Stimulated activated naive B cell treated with anti-CD40 and anti-IgM and Interleukin-4, amounts not matched to agents 10 μg/mL and 1 μg/mL and 100 μg/mL, for 72 hours (primary cell): ENCODE measurements around the gene AOAH.

Experiments used
- ATAC-seq, 2 donors: fragments of 150-1000 bp; cut with Tn5 transposase; replicated peaks; 2 replicates each; pipeline ENCODE4 v1.10.0; 2021; ENCODE audit warnings: moderate library complexity in 1 of 2
- DNase-seq: peaks from one replicate; pipeline ENCODE4 v3.0.0; 2021
- H3K27ac Mint-ChIP-seq: one replicate; pipeline ENCODE4 v1.8.0; 2022; ENCODE audit warnings: mild to moderate bottlenecking, mixed read lengths
- H3K27me3 Mint-ChIP-seq, 2 donors: one replicate each; pipeline ENCODE4 v1.8.0; 2022; ENCODE audit warnings: mixed read lengths in 2 of 2
- H3K36me3 Mint-ChIP-seq, 2 donors: one replicate each; pipeline ENCODE4 v1.8.0; 2022; ENCODE audit warnings: mixed read lengths in 2 of 2, mild to moderate bottlenecking in 1 of 2
- H3K4me1 Mint-ChIP-seq, 2 donors: one replicate each; pipeline ENCODE4 v1.8.0; 2022; ENCODE audit warnings: mixed read lengths in 2 of 2, mild to moderate bottlenecking in 1 of 2
- H3K4me3 Mint-ChIP-seq, 2 donors: one replicate each; pipeline ENCODE4 v1.8.0; 2022; ENCODE audit warnings: mild to moderate bottlenecking in 2 of 2, mixed read lengths in 2 of 2, moderate library complexity in 1 of 2
- H3K9me3 Mint-ChIP-seq, 2 donors: one replicate each; pipeline ENCODE4 v1.8.0; 2022; ENCODE audit warnings: mixed read lengths in 2 of 2, mild to moderate bottlenecking in 1 of 2

AOAH gene

GRCh38 chr7:36635091-36635490 is 89.2 kb downstream of the AOAH start:
- no peak overlapping the region for H3K27ac Mint-ChIP-seq
- DNase-seq = no peak
- no peak overlapping the region for H3K4me3 Mint-ChIP-seq
- no peaks in the 10 kb centered on the region for H3K9me3 Mint-ChIP-seq
- peaks cover 7% of the 10 kb centered on the region in 2 donors for H3K4me1 Mint-ChIP-seq
- H3K36me3 Mint-ChIP-seq = no peaks in the 10 kb centered on the region
- peaks cover 5 to 6% of the 10 kb centered on the region in 2 donors for H3K27me3 Mint-ChIP-seq
- ATAC-seq = no peak

- Mint-ChIP-seq H3K27me3 (no peaks in the 10 kb centered on the region), H3K36me3 (no peaks in the 10 kb centered on the region), H3K4me3 (no peak overlapping the region), H3K4me1 (no peaks in the 10 kb centered on the region), H3K27ac (no peak overlapping the region), H3K9me3 (no peaks in the 10 kb centered on the region)
- no peak for ATAC-seq
- DNase-seq = no peak
Measured at GRCh38 chr7:36633377-36633776, 90.9 kb downstream of the AOAH start.

DNA sequence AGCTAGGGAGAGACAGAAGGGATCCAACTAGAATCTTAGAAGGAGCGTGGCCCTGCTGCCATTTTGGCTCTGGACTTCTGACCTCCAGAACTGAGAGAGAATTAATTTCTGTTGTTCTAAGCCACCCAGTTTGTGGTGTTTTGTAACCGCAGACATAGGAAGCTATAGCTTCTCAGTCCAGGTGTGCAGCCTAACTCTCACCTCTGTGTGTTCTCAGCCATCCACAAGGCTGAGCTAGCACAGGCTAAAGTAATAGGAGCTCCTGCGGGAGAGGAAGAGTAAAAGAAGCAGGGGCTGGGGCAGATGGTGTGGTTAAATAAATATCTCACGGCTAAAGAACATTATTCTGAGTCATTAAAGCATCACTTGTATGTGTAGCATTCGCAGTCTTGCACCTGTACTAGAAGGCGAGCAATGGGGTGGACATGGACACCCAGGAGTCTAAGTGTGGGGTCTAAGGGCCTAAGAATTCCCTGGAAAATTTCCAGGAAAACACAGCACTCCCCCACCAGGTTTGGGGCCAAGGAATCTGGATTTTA is 94.1 kb downstream of the AOAH start:
- no peaks in the 10 kb centered on the region for H3K27me3 Mint-ChIP-seq
- ATAC-seq (no peak), DNase-seq (no peak)
- peaks cover 4 to 6% of the 10 kb centered on the region in 2 donors for H3K4me1 Mint-ChIP-seq
- H3K9me3 Mint-ChIP-seq = no peaks in the 10 kb centered on the region
- H3K27ac Mint-ChIP-seq = no peak overlapping the region
- H3K36me3 Mint-ChIP-seq = no peaks in the 10 kb centered on the region
- H3K4me3 Mint-ChIP-seq = no peak overlapping the region

GRCh38 chr7:36629351-36629750 is 94.9 kb downstream of the AOAH start:
- Mint-ChIP-seq H3K4me3 (no peak overlapping the region), H3K4me1 (peaks cover 11 to 14% of the 10 kb centered on the region in 2 donors), H3K9me3 (no peaks in the 10 kb centered on the region), H3K27ac (no peak overlapping the region), H3K27me3 (no peaks in the 10 kb centered on the region), H3K36me3 (no peaks in the 10 kb centered on the region)
- DNase-seq (no peak), ATAC-seq (no peak)

DNA sequence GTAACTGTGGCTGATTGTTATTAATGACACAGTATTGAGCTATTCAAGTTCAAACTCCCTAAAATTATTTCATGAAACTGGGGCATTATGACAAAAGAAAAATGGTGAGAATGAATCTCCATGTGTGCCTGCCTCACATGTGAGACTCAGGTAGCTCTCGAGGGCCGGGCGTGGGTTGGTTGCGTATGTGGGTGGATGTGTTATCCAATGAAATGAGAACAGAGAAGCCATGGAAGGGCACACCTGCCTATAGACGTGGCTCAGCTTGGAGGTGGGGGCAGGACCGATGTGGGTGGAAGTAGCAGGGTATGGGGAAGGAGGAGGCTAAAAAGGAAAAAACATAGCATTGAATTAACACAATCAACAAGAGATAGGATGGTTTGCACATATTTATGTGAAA is 96.5 kb downstream of the AOAH start:
- H3K4me1 Mint-ChIP-seq = peaks cover 23 to 29% of the 10 kb centered on the region in 2 donors
- DNase-seq (no peak), ATAC-seq (no peak)
- no peaks in the 10 kb centered on the region for H3K36me3 Mint-ChIP-seq
- no peaks in the 10 kb centered on the region for H3K9me3 Mint-ChIP-seq
- no peak overlapping the region for H3K4me3 Mint-ChIP-seq
- no peak overlapping the region for H3K27ac Mint-ChIP-seq
- no peaks in the 10 kb centered on the region for H3K27me3 Mint-ChIP-seq

DNA sequence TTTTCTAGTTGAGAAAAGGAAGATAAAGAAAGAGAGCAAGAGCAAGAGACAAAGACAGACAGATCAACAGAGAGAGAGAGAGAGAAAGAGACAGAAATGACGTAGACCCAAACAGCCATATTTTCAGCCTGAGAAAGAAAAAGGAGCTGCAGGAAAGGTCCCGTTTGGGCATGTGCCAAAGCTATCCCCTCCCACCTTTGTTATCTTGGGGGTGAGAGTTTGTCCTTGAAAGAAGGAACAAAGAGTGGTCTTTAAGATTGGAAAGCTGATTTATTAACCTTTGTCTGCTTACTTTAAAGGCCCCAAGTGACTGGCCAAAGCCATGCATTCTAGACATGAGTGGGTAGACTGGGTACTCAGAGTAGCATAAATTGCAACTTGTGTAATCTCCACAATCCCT is 98.2 kb downstream of the AOAH start:
- no peak overlapping the region for H3K4me3 Mint-ChIP-seq
- no peaks in the 10 kb centered on the region for H3K9me3 Mint-ChIP-seq
- H3K27ac Mint-ChIP-seq = no peak overlapping the region
- no peak for DNase-seq
- H3K36me3 Mint-ChIP-seq = no peaks in the 10 kb centered on the region
- ATAC-seq = no peak
- no peaks in the 10 kb centered on the region for H3K27me3 Mint-ChIP-seq
- H3K4me1 Mint-ChIP-seq = peaks cover 33 to 47% of the 10 kb centered on the region in 2 donors

DNA sequence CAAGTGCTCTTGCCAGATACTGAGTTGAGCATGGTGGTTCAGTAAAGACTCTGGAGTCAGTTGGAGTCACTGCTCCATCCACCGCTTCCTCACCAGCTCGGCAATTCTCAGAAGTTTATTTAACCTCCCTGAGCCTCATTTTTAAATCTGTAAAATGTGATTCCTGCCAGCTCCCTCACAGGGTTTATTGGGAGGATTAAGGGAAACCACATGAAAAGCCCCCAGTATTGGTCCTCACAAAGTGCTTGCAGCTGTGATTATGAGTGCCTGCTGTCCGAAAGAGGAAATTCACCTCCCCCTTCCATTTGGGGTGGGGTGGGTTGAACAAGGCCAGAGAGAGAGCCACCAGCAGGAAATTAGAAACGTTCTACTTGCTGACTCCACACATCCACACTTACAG is 99.0 kb downstream of the AOAH start:
- Mint-ChIP-seq H3K27ac (no peak overlapping the region), H3K36me3 (no peaks in the 10 kb centered on the region)

DNA sequence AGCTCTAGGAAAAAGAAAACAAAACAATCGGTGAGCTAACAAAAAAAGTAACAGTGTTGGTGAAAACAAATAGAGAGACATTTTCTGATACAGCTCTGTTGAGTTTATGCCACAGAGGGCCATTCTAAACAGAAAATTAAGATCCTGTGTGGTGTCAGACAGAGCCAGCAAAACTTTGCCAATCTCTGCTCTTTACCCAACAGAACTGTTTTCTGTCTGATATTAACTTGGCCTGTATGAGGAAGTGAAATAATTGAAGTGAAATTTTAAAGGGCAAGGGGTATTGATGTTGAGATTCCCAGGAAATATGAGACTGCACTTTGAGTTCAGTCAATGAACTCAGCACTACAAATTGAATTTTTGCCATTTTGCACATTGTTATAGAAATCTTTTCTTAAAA is 101.0 kb downstream of the AOAH start:
- H3K27me3 Mint-ChIP-seq = no peaks in the 10 kb centered on the region
- peaks cover 0 to 1% of the 10 kb centered on the region in 2 donors for H3K36me3 Mint-ChIP-seq
- ATAC-seq (peak; percentile 80 to 87), DNase-seq (no peak)
- H3K27ac Mint-ChIP-seq = no peak overlapping the region
- H3K4me3 Mint-ChIP-seq = peak overlapping the region in 1 of 2 donors; percentile 25
- peaks cover 35 to 56% of the 10 kb centered on the region in 2 donors for H3K4me1 Mint-ChIP-seq
- H3K9me3 Mint-ChIP-seq = no peaks in the 10 kb centered on the region

More for the DNA sequence above, 99.0 kb downstream of the AOAH start:
- no peak overlapping the region for H3K4me3 Mint-ChIP-seq
- no peaks in the 10 kb centered on the region for H3K27me3 Mint-ChIP-seq
- H3K9me3 Mint-ChIP-seq = no peaks in the 10 kb centered on the region
- no peak for ATAC-seq
- DNase-seq = no peak
- H3K4me1 Mint-ChIP-seq = peaks cover 33 to 49% of the 10 kb centered on the region in 2 donors

DNA sequence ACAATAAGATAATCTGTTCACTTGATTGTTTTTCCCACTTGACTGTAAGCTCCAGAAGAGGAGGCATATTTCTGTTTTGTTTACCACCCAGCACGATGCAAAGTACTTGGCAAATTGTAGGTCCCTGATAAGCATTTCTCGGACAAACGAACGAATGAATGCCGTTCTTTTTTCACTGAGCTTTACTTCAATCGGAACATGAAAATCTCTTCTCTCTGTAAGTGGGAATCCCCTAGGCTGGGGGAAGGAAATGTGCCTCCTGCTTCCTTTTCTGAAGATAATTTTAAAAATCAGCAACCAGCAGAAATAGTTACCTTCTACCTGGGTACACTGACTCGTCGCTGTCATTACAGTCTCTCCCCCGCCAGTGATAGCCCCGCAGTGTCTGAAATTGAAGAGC is 102.9 kb downstream of the AOAH start:
- no peak for ATAC-seq
- Mint-ChIP-seq H3K36me3 (peaks cover 0 to 1% of the 10 kb centered on the region in 2 donors), H3K4me1 (peaks cover 35 to 56% of the 10 kb centered on the region in 2 donors), H3K4me3 (peak overlapping the region; percentile 3 to 9), H3K9me3 (no peaks in the 10 kb centered on the region), H3K27me3 (no peaks in the 10 kb centered on the region), H3K27ac (no peak overlapping the region)
- DNase-seq = no peak

- no peaks in the 10 kb centered on the region for H3K27me3 Mint-ChIP-seq
Measured at GRCh38 chr7:36620166-36620708, 104.1 kb downstream of the AOAH start.

GRCh38 chr7:36617408-36617807 is 106.9 kb downstream of the AOAH start:
- DNase-seq (no peak), ATAC-seq (no peak)
- peaks cover 0 to 1% of the 10 kb centered on the region in 2 donors for H3K36me3 Mint-ChIP-seq
- no peaks in the 10 kb centered on the region for H3K9me3 Mint-ChIP-seq
- H3K27ac Mint-ChIP-seq = no peak overlapping the region
- H3K27me3 Mint-ChIP-seq = no peaks in the 10 kb centered on the region
- no peak overlapping the region for H3K4me3 Mint-ChIP-seq
- H3K4me1 Mint-ChIP-seq = peaks cover 24 to 42% of the 10 kb centered on the region in 2 donors

More at GRCh38 chr7:36620166-36620708, 104.1 kb downstream of the AOAH start:
- Mint-ChIP-seq H3K36me3 (peaks cover 0 to 1% of the 10 kb centered on the region in 2 donors), H3K4me3 (no peak overlapping the region), H3K27ac (peak overlapping the region; percentile 9), H3K9me3 (no peaks in the 10 kb centered on the region), H3K4me1 (peaks cover 33 to 51% of the 10 kb centered on the region in 2 donors)
- no peak for DNase-seq
- ATAC-seq = no peak

GRCh38 chr7:36615852-36616540 is 108.3 kb downstream of the AOAH start:
- no peak overlapping the region for H3K27ac Mint-ChIP-seq
- no peaks in the 10 kb centered on the region for H3K27me3 Mint-ChIP-seq
- no peak overlapping the region for H3K4me3 Mint-ChIP-seq
- peaks cover 0 to 1% of the 10 kb centered on the region in 2 donors for H3K36me3 Mint-ChIP-seq
- ATAC-seq = no peak
- H3K4me1 Mint-ChIP-seq = peaks cover 16 to 28% of the 10 kb centered on the region in 2 donors
- no peak for DNase-seq
- no peaks in the 10 kb centered on the region for H3K9me3 Mint-ChIP-seq

- Mint-ChIP-seq H3K4me3 (no peak overlapping the region), H3K36me3 (peaks cover 0 to 1% of the 10 kb centered on the region in 2 donors), H3K9me3 (no peaks in the 10 kb centered on the region), H3K4me1 (peaks cover 16 to 25% of the 10 kb centered on the region in 2 donors), H3K27ac (no peak overlapping the region), H3K27me3 (no peaks in the 10 kb centered on the region)
- ATAC-seq (no peak), DNase-seq (no peak)
Measured at GRCh38 chr7:36614959-36615358, 109.3 kb downstream of the AOAH start.

- ATAC-seq = peak; percentile 66 to 67
- H3K9me3 Mint-ChIP-seq = no peaks in the 10 kb centered on the region
- H3K27me3 Mint-ChIP-seq = peaks cover 0 to 8% of the 10 kb centered on the region in 2 donors
- no peak for DNase-seq
- H3K4me3 Mint-ChIP-seq = peak overlapping the region; percentile 15 to 29
- H3K4me1 Mint-ChIP-seq = peaks cover 14 to 19% of the 10 kb centered on the region in 2 donors
- H3K36me3 Mint-ChIP-seq = no peaks in the 10 kb centered on the region
- peak overlapping the region; percentile 1 for H3K27ac Mint-ChIP-seq
Measured at GRCh38 chr7:36613031-36613614, 111.2 kb downstream of the AOAH start.

GRCh38 chr7:36611703-36612102 is 112.6 kb downstream of the AOAH start:
- H3K9me3 Mint-ChIP-seq = no peaks in the 10 kb centered on the region
- ATAC-seq = no peak
- peaks cover 3 to 11% of the 10 kb centered on the region in 2 donors for H3K27me3 Mint-ChIP-seq
- no peak overlapping the region for H3K27ac Mint-ChIP-seq
- H3K4me3 Mint-ChIP-seq = no peak overlapping the region
- H3K4me1 Mint-ChIP-seq = peaks cover 14 to 19% of the 10 kb centered on the region in 2 donors
- H3K36me3 Mint-ChIP-seq = no peaks in the 10 kb centered on the region
- DNase-seq = no peak
